ENCODE measurements around the gene SLC25A31. TPM values are rescaled to one million over a fixed set of nuclear protein-coding genes. Genes with fewer than 3 reads are reported as not detected.

The SLC25A31 gene
- total and polyA plus RNA-seq, 3 donors from 2014 or later: 23.4 to 92.2 (median 28.1) TPM

DNA sequence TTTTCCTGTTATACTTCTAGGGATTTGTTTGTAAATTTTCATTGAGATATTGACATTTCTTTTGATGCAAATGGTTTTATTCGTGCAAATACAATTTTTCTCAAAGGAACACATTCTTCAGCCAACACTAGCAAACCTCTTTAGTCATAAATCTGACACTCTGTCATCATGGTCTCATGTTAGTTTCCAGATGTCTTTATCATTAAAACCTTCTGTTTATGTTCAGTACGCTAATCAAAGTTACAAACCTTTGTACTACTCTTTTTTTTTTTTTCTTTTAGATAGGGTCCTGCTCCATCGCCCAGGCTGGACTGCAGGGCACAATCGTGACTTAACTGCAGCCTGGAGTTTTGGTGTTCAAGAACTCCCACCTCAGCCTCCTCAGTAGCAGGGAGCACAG is 7.1 kb downstream of the SLC25A31 start:
- H3K27ac ChIP-seq: no peak overlapping the region
- intact Hi-C loops (cut with DNase I; ENCODE audit: low total_unique reads): no loop called here
- no peaks in the 10 kb centered on the region for H3K4me1 ChIP-seq
- TF ChIP-seq, protein P1, sequence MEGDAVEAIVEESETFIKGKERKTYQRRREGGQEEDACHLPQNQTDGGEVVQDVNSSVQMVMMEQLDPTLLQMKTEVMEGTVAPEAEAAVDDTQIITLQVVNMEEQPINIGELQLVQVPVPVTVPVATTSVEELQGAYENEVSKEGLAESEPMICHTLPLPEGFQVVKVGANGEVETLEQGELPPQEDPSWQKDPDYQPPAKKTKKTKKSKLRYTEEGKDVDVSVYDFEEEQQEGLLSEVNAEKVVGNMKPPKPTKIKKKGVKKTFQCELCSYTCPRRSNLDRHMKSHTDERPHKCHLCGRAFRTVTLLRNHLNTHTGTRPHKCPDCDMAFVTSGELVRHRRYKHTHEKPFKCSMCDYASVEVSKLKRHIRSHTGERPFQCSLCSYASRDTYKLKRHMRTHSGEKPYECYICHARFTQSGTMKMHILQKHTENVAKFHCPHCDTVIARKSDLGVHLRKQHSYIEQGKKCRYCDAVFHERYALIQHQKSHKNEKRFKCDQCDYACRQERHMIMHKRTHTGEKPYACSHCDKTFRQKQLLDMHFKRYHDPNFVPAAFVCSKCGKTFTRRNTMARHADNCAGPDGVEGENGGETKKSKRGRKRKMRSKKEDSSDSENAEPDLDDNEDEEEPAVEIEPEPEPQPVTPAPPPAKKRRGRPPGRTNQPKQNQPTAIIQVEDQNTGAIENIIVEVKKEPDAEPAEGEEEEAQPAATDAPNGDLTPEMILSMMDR (IDR thresholded peaks at IDR 0.05): no peak
- TF ChIP-seq POLR2A (IDR thresholded peaks at IDR 0.05): no peak
- DNase-seq: no peak
- no peaks in the 10 kb centered on the region for H3K9me3 ChIP-seq
- WGBS, 2 donors: 50 to 52% methylated on average over 4 of the region's 4 CpGs
- no peaks in the 10 kb centered on the region for H3K27me3 ChIP-seq
- H3K4me3 ChIP-seq: no peak overlapping the region
- no peaks in the 10 kb centered on the region for H3K36me3 ChIP-seq (ENCODE audit: low read depth, missing control alignments)

DNA sequence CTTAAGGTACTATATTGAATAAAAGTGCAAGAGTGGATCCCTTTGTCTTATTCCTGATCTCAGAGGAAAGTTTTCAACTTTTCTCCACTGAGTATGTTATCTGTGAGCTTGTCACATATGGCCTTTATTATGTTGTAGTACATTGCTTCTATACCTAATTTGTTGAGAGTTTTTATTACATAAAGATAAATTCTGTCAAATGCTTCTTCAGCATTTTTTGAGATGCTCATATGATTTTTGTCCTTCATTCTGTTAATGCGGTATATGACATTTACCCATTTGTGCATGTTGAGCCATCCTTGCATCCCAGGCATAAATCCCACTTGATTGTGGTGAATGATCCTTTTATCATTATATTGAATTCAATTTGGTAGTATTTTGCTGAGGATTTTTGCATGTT is 11.0 kb downstream of the SLC25A31 start:
- no peak for DNase-seq
- H3K36me3 ChIP-seq (ENCODE audit: low read depth, missing control alignments): no peaks in the 10 kb centered on the region
- TF ChIP-seq, protein P1 (IDR thresholded peaks at IDR 0.05): no peak
- TF ChIP-seq POLR2A (IDR thresholded peaks at IDR 0.05): no peak
- no peaks in the 10 kb centered on the region for H3K9me3 ChIP-seq
- no peak overlapping the region for H3K4me3 ChIP-seq
- no peaks in the 10 kb centered on the region for H3K27me3 ChIP-seq
- 100% methylated on average over 1 of the region's 1 CpG for WGBS, 2 donors
- intact Hi-C loops (cut with DNase I; ENCODE audit: low total_unique reads): no loop called here
- no peak overlapping the region for H3K27ac ChIP-seq
- no peaks in the 10 kb centered on the region for H3K4me1 ChIP-seq

DNA sequence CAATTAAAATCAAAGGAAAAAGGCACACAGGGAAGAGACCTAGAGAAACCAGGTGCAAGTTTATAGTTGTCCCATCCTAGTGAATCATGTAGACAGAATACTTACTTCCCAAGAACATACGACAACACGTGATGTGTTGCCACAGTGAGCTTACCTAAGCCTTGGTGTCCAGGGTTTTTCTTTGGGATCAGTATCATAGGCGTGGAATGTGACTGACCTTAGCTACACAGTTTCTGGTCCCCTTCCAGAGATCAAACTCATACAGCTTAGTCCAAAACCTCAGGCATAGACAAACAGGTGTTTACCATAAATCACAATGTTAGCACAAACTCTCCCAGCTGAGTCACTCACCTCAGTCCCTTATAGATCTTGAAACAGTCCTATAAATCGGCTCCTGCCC is 17.7 kb downstream of the SLC25A31 start:
- 89 to 91% methylated on average over 4 of the region's 4 CpGs for WGBS, 2 donors
- Histone ChIP-seq H3K27ac (no peak overlapping the region), H3K36me3 (ENCODE audit: low read depth, missing control alignments) (no peaks in the 10 kb centered on the region), H3K4me1 (no peaks in the 10 kb centered on the region), H3K4me3 (no peak overlapping the region), H3K9me3 (no peaks in the 10 kb centered on the region), H3K27me3 (no peaks in the 10 kb centered on the region)
- TF ChIP-seq, protein P1 (IDR thresholded peaks at IDR 0.05): no peak
- TF ChIP-seq POLR2A (IDR thresholded peaks at IDR 0.05): no peak
- DNase-seq: no peak
- intact Hi-C loops (cut with DNase I; ENCODE audit: low total_unique reads): no loop called here

DNA sequence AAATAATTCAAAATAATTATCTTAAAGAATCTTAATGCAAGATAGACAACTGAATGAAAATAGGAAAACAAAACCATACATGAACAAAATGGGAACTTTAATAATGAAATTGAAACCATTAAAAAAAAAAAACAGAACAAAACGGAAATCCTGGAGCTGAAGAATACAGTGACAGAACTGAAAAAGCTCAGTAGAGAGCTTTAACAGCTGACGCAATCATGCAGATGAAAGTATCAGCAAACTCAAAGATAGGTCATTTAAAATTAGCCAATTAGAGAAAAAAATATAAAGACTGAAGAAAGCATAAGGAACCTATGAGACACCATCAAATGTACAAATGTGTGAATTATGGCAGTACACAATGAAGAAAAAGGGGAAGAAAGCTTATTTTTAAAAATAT is 18.8 kb downstream of the SLC25A31 start:
- 87 to 88% methylated on average over 2 of the region's 2 CpGs for WGBS, 2 donors
- H3K9me3 ChIP-seq: no peaks in the 10 kb centered on the region
- no peaks in the 10 kb centered on the region for H3K4me1 ChIP-seq
- no peak overlapping the region for H3K4me3 ChIP-seq
- no peak for DNase-seq
- no peaks in the 10 kb centered on the region for H3K27me3 ChIP-seq
- intact Hi-C loops (cut with DNase I; ENCODE audit: low total_unique reads): no loop called here
- TF ChIP-seq, protein P1 (IDR thresholded peaks at IDR 0.05): no peak
- no peak for TF ChIP-seq POLR2A (IDR thresholded peaks at IDR 0.05)
- H3K27ac ChIP-seq: no peak overlapping the region
- H3K36me3 ChIP-seq (ENCODE audit: low read depth, missing control alignments): no peaks in the 10 kb centered on the region

DNA sequence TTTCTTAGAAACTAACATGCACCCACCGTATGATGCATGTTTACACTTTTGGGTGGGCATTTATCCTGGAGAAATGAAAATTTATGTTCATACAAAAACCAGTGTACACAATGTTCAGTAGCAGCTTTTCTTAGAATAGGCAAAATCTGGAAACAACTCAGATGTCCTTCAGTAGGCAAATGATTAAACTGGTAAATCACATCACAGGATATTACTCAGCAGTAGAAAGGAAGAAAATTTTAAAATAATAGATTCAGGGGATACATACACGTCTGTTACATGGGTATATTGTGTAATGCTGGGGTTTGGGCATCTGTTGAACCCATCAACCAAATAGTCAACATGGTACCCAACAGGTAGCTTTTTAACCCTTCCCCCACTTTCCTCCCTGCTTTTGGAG is 26.7 kb downstream of the SLC25A31 start:
- no peak for DNase-seq
- intact Hi-C loops (cut with DNase I; ENCODE audit: low total_unique reads): no loop called here
- Histone ChIP-seq H3K4me1 (no peaks in the 10 kb centered on the region), H3K27me3 (no peaks in the 10 kb centered on the region), H3K4me3 (no peak overlapping the region), H3K27ac (no peak overlapping the region), H3K36me3 (ENCODE audit: low read depth, missing control alignments) (no peaks in the 10 kb centered on the region), H3K9me3 (no peaks in the 10 kb centered on the region)
- 79 to 86% methylated on average over 2 of the region's 2 CpGs for WGBS, 2 donors
- TF ChIP-seq POLR2A (IDR thresholded peaks at IDR 0.05): no peak
- TF ChIP-seq, protein P1 (IDR thresholded peaks at IDR 0.05): no peak

All from testis (tissue), 3 donors.